Right ventricle myocardium inferior (tissue), 1 donor: ENCODE data around the gene DNAH17. TPM values are rescaled to one million over a fixed set of nuclear protein-coding genes. Genes with fewer than 3 reads are reported as not detected.

Source experiments
- ATAC-seq: fragments of 200-7000 bp; cut with Tn5 transposase; one replicate; pipeline ENCODE4 v1.9.1; 2020; ENCODE audit warnings: mild to moderate bottlenecking, moderate library complexity
- DNase-seq: peaks from one replicate; pipeline ENCODE4 v3.0.0; 2021; ENCODE audit errors: missing footprints
- intact Hi-C: fragments of 100-400 bp; cut with DNase I; formaldehyde crosslinking; loops from one replicate; pipeline ENCODE4 v1.11.0; 2022
- total RNA-seq: library from RNA; stranded (reverse); fragmentation: NEBNext Ultra II Directional; extraction: Animal tissue kit (Norgen Biotek cat#: 25700); gene quantifications from one replicate; pipeline ENCODE4 v1.2.1, GENCODE V29; 2021
- donor health status: DM: no; HTN: yes; CAD: no; lungs with severe emphysema.

The DNAH17 gene
- total RNA-seq, 1 donor from 2014 or later, result not detected

GRCh38 chr17:78458736-78459335, 118.4 kb downstream of the DNAH17 start:
- intact Hi-C loops, result no loop called here
- DNase-seq, result no peak
- no peak for ATAC-seq

GRCh38 chr17:78458091-78458490, 119.1 kb downstream of the DNAH17 start:
- intact Hi-C loops, result no loop called here
- ATAC-seq (no peak), DNase-seq (no peak)

- ATAC-seq, result no peak
- intact Hi-C loops, result no loop called here
- DNase-seq, result no peak
Observed at GRCh38 chr17:78454346-78454745, 122.8 kb downstream of the DNAH17 start.

- intact Hi-C loops, result no loop called here
- DNase-seq (no peak), ATAC-seq (no peak)
Observed at GRCh38 chr17:78451753-78452152, 125.4 kb downstream of the DNAH17 start.

GRCh38 chr17:78450696-78451345, 126.4 kb downstream of the DNAH17 start:
- ATAC-seq, result no peak
- intact Hi-C loops, result no loop called here
- no peak for DNase-seq

GRCh38 chr17:78449983-78450595, 127.1 kb downstream of the DNAH17 start:
- DNase-seq (no peak), ATAC-seq (no peak)
- intact Hi-C loops, result no loop called here

- intact Hi-C loops, result no loop called here
- no peak for ATAC-seq
- DNase-seq, result no peak
Observed at GRCh38 chr17:78448356-78448993, 128.7 kb downstream of the DNAH17 start.

- no peak for ATAC-seq
- intact Hi-C loops, result no loop called here
Observed at GRCh38 chr17:78446833-78447232, 130.4 kb downstream of the DNAH17 start.

GRCh38 chr17:78444392-78444791, 132.8 kb downstream of the DNAH17 start:
- intact Hi-C loops, result no loop called here
- DNase-seq (peak; percentile 56), ATAC-seq (no peak)

More at GRCh38 chr17:78446833-78447232, 130.4 kb downstream of the DNAH17 start:
- no peak for DNase-seq

GRCh38 chr17:78442648-78443218, 134.5 kb downstream of the DNAH17 start:
- DNase-seq (peak; percentile 92), ATAC-seq (peak; percentile 76)
- intact Hi-C loops, result no loop called here

GRCh38 chr17:78441271-78441971, 135.8 kb downstream of the DNAH17 start:
- DNase-seq (peak; percentile 17), ATAC-seq (no peak)
- intact Hi-C loops, result no loop called here

GRCh38 chr17:78438694-78439325, 138.4 kb downstream of the DNAH17 start:
- ATAC-seq (no peak), DNase-seq (peak; percentile 26)
- intact Hi-C loops, result no loop called here

GRCh38 chr17:78438271-78438691, 138.9 kb downstream of the DNAH17 start:
- DNase-seq (no peak), ATAC-seq (no peak)
- intact Hi-C loops, result no loop called here

GRCh38 chr17:78437508-78438169, 139.6 kb downstream of the DNAH17 start:
- ATAC-seq (no peak), DNase-seq (peak; percentile 57)
- intact Hi-C loops, result no loop called here

- intact Hi-C loops, result no loop called here
- ATAC-seq, result no peak
Observed at GRCh38 chr17:78435330-78436005, 141.7 kb downstream of the DNAH17 start.

GRCh38 chr17:78434455-78435329, 142.5 kb downstream of the DNAH17 start:
- DNase-seq (peak; percentile 31), ATAC-seq (no peak)
- intact Hi-C loops, result no loop called here

More at GRCh38 chr17:78435330-78436005, 141.7 kb downstream of the DNAH17 start:
- DNase-seq, result peak; percentile 51
